ENCODE results near the gene MRPL58.

- no peak for TF ChIP-seq CTCF (conservative IDR thresholded peaks at IDR 0.05 in 1 of 2, IDR thresholded peaks at IDR 0.05 in 1 of 2; ENCODE audit: extremely low read depth in 1 of 2, insufficient read depth in 1 of 2, low read depth in 1 of 2, low read length in 2 of 2)
- TF ChIP-seq EZH2 (IDR thresholded peaks at IDR 0.05; ENCODE audit: borderline replicate concordance, low read length), result no peak
Observed at GRCh38 chr17:74995847-74996246, 16.6 kb upstream of the MRPL58 start.

Measured in mammary epithelial cell (primary cell).